Jurkat, Clone E6-1 (cell line): ENCODE data around the gene NR1D1.

Experiments used
- DNase-seq: peaks from one replicate; pipeline ENCODE4 v3.0.0-alpha.2; 2011; ENCODE audit warnings: low read depth, low spot score
- H3K4me3 ChIP-seq: 2 replicates; pipeline ENCODE4 v1.5.1; 2011; ENCODE audit warnings: mild to moderate bottlenecking, low read length, control low read depth, moderate library complexity

NR1D1 gene

DNA sequence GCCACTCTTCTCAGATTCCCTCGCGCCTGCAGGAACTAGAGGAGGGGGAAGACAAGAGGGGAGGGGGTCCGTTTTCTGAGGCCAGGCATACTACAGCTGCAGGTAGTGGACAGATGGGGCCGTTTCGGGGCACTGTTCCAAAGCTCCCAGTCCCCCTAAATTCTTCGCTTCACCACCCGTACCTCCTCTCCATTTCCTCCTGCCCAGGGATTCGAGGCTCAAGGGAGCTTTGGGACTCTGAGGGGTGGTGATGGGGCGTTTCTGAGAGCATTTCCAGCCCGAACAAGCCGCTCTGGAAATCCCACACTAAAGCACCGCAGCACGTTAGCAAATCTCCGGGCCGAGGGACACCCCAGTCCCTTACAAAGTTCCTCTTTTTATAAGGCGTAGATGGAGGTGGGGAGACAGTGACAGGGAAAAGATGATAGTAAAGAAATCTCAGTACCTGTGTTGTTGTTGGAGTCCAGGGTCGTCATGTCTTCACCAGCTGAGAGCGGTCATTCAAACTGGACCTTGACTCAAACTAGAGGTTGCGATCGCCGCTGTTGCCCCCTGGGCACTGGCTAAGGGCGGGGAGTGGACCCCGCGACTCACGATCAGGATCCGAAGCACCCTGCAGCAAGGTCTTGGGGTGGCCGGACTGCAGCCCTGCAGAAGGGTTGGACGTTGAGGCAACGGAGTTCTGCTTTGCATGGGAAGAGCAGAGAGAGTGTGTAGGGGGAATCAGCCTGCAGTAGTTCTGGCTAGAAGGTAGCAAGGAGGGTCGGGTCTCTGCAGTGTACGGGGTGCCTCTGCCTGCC lies 570 bp downstream of the NR1D1 start:
- no peak for DNase-seq
- peak overlapping the region; percentile 82 for H3K4me3 ChIP-seq

DNA sequence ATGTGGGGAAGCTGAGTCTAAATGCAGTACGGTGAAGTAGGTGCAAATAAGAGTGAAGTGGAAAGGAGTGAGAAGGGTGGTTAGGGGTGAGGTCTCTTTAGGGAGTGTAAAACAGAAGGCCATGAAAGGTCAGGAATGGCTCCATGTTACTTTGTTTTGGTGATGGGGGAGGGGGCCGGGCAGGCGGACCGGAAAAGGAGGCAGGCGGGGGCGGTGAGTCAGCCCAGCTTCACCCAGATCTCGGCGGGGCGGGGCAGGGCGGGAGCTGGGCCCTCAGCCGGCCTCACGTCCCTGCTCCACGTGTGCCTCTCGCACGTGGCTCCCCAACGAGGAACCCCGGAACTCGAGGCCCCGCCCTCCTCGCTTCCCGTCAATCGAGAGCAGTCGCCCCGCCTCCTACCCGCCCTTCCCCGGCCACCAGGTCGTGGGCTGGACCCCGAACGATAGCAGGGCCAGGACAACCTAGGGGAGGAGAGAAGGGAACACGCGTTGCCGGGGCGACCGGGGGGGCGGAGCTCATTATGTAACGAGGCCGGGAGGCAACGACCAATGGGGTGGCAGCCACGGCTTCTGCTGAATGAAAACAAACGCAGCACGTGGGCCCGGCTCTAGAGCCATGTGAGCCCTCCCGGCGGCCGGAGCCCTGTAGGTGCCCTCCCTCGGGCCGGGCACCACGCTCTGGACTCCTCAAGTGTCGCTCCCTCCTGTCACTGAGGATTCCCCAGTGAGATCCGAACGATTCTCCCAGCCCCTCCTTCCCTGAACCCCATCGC lies 1.4 kb downstream of the NR1D1 start:
- DNase-seq, result peak; percentile 93
- H3K4me3 ChIP-seq, result peak overlapping the region; percentile 82

DNA sequence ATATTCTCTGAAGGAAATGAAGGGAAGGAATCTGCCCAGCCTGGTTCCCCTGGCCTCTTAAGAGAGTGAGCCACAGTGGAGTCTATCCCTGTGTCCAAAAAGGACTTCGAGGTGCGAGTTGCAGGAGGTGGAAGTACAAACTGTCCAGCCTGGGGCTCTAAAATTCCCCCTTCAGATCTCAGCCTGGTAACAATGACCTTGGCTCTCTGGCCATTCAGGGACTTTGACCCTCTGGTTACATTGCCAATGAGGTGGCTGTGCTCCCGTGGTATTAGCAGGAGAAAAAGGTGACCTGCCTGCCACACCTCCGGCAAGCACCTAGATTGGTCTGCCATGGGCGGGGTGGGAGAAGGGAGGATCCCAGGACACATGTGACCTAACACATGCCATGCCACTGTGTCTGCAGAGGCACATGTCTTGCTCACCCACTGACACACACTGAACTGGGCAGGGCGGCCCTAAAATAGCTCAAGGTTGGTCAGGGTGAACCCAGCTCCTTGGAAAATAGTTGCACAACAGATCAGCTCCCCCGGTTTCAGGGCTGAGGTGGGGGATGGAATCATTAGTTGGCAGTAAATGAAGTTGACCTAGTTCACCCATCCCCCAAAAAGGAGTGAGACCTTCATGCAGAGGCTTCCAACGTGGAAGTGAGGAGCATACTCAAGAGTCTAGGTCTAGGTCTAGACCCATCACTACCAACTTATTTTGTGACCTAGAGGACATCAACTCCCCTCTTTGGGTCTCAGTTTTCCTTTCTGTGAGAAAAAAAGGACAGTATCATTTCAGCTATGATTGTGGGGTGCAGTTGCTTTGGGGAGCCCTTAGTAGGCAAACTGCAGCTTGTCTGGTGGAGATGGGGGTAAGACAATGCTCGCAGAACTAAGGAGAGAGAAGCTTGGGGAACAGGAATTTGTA lies 2.2 kb downstream of the NR1D1 start:
- H3K4me3 ChIP-seq, result peak overlapping the region; percentile 32
- no peak for DNase-seq

DNA sequence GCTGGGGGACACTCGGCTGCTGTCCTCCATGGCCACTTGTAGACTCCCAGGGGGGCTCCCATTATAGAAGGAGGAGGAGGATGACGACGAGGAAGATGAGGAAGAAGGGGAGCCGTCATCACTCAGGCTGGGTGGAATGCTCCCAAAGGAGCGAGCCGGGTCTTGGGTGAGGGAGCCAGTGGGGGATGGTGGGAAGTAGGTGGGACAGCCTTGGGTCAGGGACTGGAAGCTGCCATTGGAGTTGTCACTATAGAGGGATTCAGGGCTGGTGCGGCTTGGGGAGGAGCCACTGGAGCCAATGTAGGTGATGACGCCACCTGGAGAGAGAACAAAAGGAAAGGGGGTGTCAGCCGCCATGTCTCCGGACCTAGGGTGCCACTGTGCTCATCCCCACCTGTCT lies 3.3 kb downstream of the NR1D1 start:
- no peak overlapping the region; the same call in 1 of the 2 replicates for H3K4me3 ChIP-seq
- DNase-seq, result no peak

DNA sequence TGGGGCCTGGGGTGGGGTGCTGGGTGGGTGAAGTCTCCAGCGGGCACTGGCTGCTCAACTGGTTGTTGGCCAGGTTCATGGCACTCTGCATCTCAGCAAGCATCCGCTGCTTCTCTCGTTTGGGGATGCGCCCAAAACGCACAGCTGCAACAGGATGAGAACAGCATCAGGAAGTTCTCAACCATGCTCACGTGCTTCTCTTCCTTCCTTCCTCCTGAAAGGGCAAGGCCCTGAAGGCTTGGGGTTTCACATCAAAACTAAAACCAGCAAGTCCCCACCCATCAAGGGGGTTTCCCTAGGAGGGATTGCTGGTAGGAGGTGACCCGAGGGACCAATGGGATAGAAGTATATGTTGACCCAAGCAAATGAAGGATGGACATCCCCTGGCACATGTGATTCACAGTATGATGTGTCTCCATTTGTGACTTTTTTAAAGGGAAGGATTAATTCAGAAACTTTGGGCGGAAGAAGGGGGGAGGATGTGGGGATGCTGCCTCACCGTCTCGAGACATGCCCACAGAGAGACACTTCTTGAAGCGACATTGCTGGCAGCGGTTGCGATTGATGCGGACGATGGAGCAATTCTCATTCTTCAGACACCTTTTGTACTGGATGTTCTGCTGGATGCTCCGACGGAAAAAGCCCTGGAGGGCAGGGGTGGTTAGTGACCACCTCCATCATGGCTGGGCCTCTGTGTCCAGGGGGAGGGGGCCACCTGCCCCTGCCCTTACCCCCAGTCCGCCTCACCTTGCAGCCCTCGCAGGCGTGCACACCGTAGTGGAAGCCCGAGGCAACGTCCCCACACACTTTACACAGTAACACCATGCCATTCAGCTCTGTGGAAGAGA lies 4.2 kb downstream of the NR1D1 start:
- peak overlapping the region; percentile 41 for H3K4me3 ChIP-seq

DNA sequence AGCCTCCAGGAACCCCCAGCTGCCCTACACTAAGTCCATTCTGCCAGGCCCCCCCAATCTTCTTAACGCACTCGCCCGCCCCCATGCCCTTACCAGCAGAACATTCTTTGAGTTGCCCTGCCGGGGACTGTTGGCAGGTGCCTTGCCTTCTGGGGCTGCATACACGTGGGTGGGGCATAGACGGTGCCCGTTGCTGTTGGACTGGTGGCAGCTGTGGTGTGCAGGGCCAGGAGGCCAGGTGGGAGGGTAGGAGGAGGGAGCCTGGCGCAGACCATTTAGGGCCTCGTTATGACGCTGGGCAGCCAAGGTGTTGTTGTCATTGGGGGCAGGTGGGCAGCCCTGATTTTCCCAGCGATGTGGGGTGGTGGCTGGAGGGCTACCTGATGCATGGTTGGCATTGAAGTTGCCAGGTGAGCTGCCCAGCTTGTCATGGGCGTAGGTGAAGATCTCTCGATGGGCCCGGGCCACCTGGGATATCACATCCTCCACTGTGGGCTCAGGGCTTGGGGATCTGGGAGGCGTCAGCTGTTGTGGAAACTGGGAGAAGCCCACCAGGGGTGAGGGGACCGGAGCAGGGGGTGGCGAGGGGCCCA lies 4.9 kb downstream of the NR1D1 start:
- H3K4me3 ChIP-seq, result no peak overlapping the region; the same call in 1 of the 2 replicates
- no peak for DNase-seq

More for the DNA sequence above, 4.2 kb downstream of the NR1D1 start:
- peak; percentile 93 for DNase-seq

DNA sequence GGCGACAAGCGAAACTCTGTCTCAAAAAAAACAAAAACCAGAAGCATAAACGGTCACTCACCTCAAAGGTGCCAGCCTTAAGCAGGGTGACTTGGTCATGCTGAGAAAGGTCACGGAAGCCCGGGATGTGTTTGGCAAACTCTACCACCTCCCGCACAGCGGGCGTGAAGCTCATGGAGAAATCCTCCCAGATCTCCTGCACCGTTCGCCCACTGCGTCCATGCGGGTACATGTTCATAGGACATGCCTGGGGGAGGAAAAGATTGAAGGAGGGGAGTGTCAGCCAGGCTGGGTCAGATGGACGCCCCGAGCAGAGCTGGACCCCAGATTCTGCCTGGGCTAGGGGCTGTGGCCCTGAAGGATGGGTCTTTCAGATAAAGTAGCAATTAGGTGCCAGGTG lies 5.5 kb downstream of the NR1D1 start:
- H3K4me3 ChIP-seq, result no peak overlapping the region

DNA sequence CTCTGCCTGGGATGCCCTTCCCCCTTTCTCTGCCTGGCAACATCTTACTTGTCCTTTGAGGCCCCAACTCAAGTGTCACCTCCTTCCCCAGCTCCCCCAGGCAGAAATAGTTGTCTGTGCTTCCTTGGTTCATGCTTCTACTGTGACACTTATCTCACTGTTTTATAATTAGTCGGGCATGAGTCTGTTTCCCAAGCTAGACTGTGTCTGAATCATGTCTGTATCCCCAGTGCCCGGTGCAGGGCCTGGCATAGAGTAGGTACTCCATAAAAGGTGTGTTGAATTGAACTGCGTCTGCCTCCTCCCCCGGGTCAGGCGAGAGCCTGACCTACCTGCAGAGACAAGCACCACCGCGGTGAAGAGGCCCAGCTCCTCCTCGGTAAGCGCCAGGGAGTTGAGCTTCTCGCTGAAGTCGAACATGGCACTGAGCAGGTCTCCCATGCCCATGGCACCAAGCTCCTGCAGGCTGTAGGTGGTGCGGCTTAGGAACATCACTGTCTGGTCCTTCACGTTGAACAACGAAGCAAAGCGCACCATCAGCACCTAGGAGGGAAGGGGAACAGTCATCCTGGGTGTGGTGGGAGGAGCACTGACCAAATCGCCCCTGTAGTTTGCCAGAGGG lies 6.7 kb downstream of the NR1D1 start:
- H3K4me3 ChIP-seq, result no peak overlapping the region
- DNase-seq, result no peak

More for the DNA sequence above, 5.5 kb downstream of the NR1D1 start:
- no peak for DNase-seq

DNA sequence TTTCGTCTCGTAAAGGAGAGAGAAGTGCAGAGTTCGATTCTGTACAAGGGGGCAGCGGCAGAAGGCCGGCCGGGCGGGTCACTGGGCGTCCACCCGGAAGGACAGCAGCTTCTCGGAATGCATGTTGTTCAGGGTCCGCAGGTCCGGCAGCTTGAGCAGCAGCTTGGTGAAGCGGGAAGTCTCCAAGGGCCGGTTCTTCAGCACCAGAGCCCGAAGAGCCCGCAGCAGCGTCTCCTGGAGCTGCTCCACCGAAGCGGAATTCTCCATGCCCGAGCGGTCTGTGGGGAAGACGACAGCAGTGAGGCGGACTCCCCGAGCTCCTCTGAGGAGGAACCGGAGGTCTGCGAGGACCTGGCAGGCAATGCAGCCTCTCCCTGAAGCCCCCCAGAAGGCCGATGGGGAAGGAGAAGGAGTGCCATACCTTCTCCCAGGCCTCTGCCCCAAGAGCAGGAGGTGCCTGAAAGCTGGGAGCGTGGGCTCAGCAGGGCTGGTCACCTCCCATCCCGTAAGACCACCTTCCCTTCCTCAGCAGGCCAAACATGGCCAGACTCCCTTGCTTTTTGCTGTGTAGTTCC lies 7.3 kb downstream of the NR1D1 start:
- no peak overlapping the region for H3K4me3 ChIP-seq
- DNase-seq, result no peak

DNA sequence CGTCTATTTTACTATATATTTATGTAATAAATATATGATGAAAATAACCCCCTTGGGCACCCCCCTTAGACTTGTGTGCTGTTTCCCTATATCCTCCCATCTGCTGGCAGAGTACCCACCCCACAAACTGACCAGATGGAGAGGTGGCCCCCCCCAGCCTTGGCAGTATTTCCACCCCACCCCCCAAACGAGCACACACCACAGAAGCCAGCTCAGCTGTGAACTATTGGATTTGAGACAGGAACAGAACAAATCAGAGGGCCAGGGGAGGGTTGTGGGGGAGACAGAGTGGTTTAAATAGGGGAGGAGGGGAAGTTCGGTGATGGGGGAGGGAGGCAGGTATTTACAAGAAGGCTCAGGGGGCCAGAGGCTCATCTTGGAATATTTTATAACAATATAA lies 7.8 kb downstream of the NR1D1 start:
- no peak overlapping the region for H3K4me3 ChIP-seq

DNA sequence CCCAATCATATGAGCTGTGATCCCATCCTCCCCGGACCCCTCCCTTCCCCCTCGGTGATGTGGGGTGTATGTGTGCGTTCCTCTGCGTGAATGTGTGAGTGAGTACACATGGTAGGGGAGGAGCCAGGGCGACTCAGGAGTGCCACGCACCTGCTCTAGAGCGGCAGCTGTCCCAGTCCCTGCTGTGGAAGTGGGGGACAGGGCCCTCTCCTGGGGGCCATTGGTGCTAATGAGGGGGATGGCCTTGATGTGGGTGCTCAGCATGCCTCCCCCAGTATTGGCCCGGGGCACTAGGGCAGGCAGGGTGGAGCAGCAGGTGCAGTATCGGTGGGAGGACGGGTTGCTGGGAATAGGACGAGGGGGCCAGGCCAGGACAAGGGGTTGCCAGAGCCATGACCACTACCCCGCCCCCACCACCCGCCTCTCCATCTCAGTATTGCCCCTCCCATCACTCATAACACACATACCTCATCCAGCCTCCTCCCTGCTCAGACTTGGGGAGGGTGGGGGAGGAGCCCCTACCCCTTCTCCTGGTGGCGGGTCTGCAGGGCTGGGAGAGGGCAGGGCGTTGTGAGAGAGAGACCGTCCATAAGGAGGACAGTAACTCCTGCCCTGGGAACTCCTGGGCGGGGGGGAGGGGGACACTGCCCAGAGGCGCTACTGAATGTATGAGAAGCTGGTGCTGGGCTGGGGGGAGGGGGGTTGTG lies 8.5 kb downstream of the NR1D1 start:
- no peak for DNase-seq
- H3K4me3 ChIP-seq, result no peak overlapping the region

More for the DNA sequence above, 7.8 kb downstream of the NR1D1 start:
- no peak for DNase-seq

DNA sequence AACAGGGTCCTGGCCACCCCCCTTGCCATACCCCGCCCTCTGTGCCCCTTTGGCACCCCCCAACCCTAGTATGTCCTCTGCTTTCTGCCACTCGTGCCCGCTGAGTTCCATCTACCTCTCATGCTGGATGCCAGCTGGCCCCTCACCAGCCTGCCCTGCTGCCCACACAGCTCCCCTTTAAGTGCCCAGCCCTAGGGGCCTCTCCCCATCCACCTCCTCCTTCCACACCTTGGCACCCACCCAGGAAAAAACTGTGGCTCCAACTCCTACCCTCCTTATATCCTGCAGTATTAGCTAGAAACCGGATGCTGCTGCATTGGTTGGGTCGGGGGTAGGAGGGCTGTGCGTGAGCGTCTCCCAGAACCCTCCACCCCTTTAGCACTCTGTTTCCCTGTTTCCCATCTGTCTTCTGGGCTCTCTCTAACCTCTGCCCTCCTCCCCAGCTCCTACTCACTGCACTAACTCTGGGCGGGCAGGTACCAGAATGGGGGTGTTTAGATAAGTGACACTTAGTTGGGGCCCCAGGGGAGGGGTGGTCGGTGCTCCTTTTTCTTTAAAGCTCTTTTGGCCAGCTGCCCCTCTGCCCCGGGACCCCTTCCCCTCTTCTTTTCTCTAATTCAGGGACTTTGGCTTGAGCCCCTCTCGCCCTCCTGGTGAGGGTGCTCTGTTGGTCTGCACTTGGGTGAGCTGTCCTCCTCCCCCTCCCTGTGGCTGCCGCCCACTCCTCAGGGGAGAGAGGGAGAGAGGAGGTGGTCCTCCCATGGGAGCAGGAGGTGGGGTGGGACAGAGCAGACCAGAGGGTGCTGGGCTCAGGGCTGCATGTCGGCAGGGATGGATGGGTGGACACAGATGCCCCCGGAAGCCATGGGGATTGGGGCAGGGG lies 9.9 kb downstream of the NR1D1 start:
- DNase-seq, result no peak
- no peak overlapping the region for H3K4me3 ChIP-seq

DNA sequence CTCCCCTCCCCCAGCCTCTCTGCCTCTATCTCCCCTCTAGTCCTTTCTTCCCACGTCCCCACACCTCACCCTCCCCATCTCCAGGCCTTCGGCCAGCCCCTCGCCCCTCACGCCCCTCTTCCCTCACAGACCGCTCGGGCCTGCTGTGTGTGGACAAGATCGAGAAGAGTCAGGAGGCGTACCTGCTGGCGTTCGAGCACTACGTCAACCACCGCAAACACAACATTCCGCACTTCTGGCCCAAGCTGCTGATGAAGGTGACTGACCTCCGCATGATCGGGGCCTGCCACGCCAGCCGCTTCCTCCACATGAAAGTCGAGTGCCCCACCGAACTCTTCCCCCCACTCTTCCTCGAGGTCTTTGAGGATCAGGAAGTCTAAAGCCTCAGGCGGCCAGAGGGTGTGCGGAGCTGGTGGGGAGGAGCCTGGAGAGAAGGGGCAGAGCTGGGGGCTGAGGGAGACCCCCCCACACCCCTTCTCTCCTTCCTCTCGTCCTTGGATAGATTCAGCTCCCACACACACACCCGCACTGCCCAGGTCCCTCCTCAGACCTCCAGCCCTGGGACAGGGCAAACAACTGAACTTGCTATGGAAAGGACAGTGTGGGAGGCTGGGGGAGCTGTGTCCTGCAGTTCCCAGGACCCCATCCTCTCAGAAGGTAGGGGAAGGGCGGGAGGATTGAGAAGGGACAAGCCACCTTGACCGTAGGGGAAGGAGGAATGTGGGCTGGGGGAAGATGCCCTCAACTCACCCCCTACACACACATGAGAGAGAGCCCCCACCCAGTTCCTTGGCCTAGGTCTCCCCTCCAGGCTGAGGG lies 11.1 kb downstream of the NR1D1 start:
- H3K4me3 ChIP-seq, result no peak overlapping the region
- no peak for DNase-seq

DNA sequence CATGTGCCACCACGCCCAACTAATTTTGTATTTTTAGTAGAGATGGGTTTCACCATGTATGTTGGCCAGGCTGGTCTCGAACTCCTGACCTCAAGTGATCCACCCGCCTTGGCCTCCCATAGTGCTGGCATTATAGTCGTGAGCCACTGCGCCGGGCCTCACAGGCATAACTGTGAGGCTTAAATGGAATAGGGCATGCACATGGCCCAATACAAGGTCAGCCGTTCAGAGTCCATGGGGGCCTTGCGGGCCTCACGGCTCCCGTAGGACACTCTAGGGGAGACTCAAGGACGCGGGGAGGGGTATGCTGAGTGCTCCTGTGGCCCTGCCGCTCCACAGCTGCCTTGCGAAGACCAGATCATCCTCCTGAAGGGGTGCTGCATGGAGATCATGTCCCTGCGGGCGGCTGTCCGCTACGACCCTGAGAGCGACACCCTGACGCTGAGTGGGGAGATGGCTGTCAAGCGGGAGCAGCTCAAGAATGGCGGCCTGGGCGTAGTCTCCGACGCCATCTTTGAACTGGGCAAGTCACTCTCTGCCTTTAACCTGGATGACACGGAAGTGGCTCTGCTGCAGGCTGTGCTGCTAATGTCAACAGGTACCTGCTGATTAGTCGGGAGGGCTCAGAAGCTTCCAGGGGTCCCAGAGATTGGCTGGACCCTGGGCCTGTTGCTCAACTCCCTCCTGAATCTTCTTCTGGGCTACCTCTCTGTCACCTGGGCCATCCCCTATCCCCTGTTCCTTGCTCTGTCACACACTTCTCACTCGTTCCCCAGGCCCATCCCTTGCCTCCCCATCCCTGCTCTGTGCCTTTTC lies 12.3 kb downstream of the NR1D1 start:
- DNase-seq, result no peak
- no peak overlapping the region for H3K4me3 ChIP-seq
